Immature natural killer cell (primary cell): ENCODE measurements around the gene ZNF322. TPM values are rescaled to one million over a fixed set of nuclear protein-coding genes. Genes with fewer than 3 reads are reported as not detected.
"Not testable (repeated sequence)": the region's sequence is repeated elsewhere in the genome, so short reads cannot be mapped to it uniquely, and the experiment has no call there.

Experiments
- DNase-seq, 3 donors: peaks; one replicate each; pipeline ENCODE4 v3.0.0; 2022; ENCODE audit warnings: mixed read lengths in 1 of 3
- H3K27ac Mint-ChIP-seq, 6 donors: one replicate each; pipeline ENCODE4 v1.8.0; 2020; ENCODE audit warnings: mixed read lengths in 6 of 6, mild to moderate bottlenecking in 5 of 6, inconsistent platforms in 4 of 6, moderate library complexity in 3 of 6
- H3K27me3 Mint-ChIP-seq, 3 donors: one replicate each; pipeline ENCODE4 v1.8.0; 2020 to 2021; ENCODE audit warnings: low read depth in 3 of 3, mild to moderate bottlenecking in 3 of 3, mixed read lengths in 3 of 3, moderate library complexity in 3 of 3, inconsistent platforms in 1 of 3
- H3K36me3 Mint-ChIP-seq, 3 donors: one replicate each; pipeline ENCODE4 v1.8.0; 2020; ENCODE audit warnings: mixed read lengths in 3 of 3, inconsistent platforms in 2 of 3, mild to moderate bottlenecking in 2 of 3
- H3K4me1 Mint-ChIP-seq, 2 donors: one replicate each; pipeline ENCODE4 v1.8.0; 2020; ENCODE audit warnings: inconsistent platforms in 2 of 2, mild to moderate bottlenecking in 2 of 2, mixed read lengths in 2 of 2, moderate library complexity in 1 of 2
- H3K4me3 Mint-ChIP-seq, 5 donors: one replicate each; pipeline ENCODE4 v1.8.0; 2020; ENCODE audit warnings: mild to moderate bottlenecking in 5 of 5, mixed read lengths in 5 of 5, inconsistent platforms in 3 of 5, moderate library complexity in 3 of 5
- H3K9me3 Mint-ChIP-seq, 6 donors: one replicate each; pipeline ENCODE4 v1.8.0; 2020; ENCODE audit warnings: mild to moderate bottlenecking in 6 of 6, mixed read lengths in 6 of 6, inconsistent platforms in 4 of 6, moderate library complexity in 3 of 6
- polyA plus RNA-seq, 3 donors: library from polyadenylated mRNA; unstranded; fragments of 300-500 nt; fragmentation: Illumina TruSeq; gene quantifications; one replicate each; pipeline ENCODE4 v1.2.3, GENCODE V29; 2021

ZNF322 gene, protein sequence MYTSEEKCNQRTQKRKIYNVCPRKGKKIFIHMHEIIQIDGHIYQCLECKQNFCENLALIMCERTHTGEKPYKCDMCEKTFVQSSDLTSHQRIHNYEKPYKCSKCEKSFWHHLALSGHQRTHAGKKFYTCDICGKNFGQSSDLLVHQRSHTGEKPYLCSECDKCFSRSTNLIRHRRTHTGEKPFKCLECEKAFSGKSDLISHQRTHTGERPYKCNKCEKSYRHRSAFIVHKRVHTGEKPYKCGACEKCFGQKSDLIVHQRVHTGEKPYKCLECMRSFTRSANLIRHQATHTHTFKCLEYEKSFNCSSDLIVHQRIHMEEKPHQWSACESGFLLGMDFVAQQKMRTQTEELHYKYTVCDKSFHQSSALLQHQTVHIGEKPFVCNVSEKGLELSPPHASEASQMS
- polyA plus RNA-seq = 10 to 100 TPM in 2 of 3 donors, 1 to 10 TPM in 1; 6.8 to 17.7 (median 12.9) TPM

DNA sequence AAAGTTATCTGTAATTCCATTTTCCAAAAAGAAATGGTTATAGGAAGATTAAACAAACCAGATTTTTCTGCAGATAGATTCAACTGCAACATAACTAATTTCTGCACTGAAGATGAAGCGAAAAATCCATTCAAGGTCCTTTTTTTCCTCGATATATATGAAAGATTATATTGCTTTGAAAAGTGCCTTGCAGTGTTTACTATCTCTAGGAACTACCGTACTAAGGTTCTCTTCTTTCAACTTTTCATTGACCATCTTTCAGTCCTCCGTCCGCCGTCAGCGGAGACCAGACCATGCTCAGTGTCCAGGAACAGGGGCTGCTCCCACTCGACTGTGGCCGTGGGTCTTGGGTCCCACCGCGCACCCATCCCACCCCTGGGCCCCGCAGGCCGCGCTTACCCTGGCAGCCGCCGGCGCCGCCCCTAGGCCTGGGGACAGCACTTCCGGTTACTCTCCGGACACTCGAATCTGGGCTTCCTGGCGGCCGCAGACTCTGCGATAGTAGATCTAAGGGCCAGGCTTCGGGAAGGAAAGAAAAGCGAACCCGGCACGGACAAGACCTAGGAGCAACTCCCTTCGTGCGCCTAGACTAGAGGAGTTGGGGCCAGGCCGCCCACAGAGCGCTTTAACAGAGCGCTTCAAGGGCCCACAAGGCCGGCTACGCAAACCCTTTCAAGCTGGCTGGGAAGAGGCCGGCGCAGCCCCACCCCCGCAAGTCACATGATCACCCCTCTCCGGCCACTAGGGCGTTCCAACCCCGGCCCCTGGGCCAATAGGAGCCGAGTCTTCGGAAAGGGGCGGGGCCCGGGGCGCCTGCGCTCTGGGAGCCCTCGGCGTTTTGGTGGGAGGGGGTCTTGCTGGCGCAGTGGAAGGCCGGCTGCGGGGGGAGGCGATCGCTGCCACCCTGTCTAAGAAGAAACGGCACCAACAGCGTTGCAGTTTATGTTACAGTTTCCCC lies at the start of gene ZNF322:
ZNF322 (minus strand) TSS at position 705 of the 958 bp plus-strand sequence. CDS start 21,193 bp downstream, outside the sequence.
- Mint-ChIP-seq H3K27me3 (peaks cover 3 to 14% (median 8%) of the 10 kb centered on the region in 3 donors), H3K36me3 (peaks cover 4 to 14% (median 12%) of the 10 kb centered on the region in 3 donors), H3K27ac (peak within 1 kb of the TSS; percentile 33 to 85 (median 64)), H3K4me1 (peaks cover 37 to 55% of the 10 kb centered on the region in 2 donors), H3K4me3 (peak within 1 kb of the TSS; percentile 78 to 91 (median 82)), H3K9me3 (no peaks in the 10 kb centered on the region)
- DNase-seq = peak; percentile 88 to 90 (median 89)

DNA sequence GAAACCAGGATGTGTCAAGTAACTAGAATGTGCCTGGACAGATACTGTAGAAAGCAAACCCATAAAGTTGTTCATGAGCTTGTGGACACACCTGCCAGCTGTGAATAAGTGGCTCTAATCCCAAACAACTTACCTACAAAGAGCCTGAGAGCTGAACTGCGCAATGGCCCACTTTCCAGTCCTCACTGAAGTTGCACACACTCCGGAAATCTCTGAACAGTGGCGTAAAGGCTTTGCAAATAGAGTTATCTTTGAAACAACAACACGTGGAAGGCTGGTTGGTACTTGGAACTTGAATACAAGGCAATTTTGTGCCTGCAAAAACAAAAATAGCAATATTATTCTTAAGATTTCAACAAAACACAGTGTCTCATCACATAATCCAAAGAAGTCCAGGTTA lies 46.2 kb upstream of the ZNF322 start:
- H3K36me3 Mint-ChIP-seq, H3K4me1 Mint-ChIP-seq, H3K27me3 Mint-ChIP-seq, H3K4me3 Mint-ChIP-seq, H3K27ac Mint-ChIP-seq, DNase-seq, H3K9me3 Mint-ChIP-seq: not testable (repeated sequence)

DNA sequence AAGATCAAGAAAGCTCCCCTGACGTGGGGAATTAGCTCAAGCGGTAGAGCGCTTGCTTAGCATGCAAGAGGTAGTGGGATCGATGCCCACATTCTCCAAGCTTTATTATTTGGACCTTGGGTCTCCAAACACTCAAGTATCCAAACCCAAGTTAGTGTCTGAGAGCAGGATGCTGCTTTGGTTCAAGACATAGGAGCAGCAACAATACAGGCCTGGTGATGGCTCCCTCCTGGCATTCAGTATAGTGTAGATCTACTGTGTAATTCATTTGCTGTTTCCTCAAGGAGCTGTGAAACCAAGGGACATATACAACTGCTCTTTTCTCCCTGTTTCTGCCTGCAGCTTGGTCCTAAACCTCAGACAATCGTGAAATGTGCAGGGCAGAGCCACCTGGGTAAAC lies 45.8 kb upstream of the ZNF322 start:
- H3K36me3 Mint-ChIP-seq, H3K27ac Mint-ChIP-seq, H3K4me3 Mint-ChIP-seq, DNase-seq, H3K4me1 Mint-ChIP-seq, H3K9me3 Mint-ChIP-seq, H3K27me3 Mint-ChIP-seq: not testable (repeated sequence)

DNA sequence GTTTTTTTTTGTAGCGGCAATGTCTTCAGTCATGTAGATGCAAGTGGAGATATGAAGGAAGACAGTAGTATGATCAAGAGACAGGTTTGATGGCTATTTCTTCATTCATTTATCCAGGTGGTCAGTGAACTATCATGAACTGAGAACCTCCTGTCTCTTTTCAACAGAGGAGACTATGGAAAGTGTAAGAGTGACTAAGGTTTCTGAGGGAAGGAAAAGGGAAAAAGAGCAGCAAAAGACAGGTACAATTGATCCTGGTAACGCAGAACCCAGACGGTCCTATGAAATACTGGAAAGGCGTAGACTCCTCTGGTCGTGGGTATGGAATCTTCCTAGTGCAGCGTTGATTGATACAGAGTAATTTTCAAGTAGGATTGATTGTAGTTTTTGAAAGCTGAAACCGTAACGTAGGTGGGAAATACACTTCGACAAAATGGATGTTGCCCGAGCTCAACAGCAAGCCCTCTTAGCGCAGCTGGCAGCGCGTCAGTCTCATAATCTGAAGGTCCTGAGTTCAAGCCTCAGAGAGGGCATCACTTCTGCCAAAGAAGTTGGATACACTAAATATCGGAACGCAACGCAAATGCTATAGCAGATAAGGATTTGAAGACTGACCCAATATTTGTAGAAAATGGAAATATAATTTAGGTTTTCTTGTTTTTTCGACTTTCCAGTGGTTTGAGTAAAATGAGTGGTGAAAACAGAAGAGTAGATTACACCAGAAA lies 41.6 kb upstream of the ZNF322 start:
- not testable (repeated sequence) for H3K4me1 Mint-ChIP-seq, H3K27me3 Mint-ChIP-seq, DNase-seq, H3K4me3 Mint-ChIP-seq, H3K36me3 Mint-ChIP-seq, H3K27ac Mint-ChIP-seq, H3K9me3 Mint-ChIP-seq

DNA sequence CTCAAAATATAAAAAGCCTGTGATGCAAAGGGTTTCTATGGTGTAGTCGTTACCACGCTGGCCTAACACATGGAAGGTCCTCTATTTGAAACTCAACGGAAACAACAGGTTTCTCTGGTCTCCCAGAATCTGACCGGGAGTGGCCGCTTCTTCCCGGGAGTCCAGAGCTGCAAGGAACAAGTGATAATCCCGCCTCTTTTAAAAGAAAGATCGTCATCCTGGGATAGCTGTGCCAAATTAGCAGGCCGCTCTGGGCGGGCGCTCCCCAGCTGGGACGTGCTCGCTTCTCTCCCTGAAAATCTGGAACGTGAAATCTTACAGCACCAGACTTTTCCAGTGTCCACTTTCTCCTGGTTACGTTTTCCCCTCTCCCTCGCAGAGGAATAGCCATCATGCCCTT lies 38.0 kb upstream of the ZNF322 start:
- H3K4me3 Mint-ChIP-seq, H3K9me3 Mint-ChIP-seq, H3K36me3 Mint-ChIP-seq, H3K27me3 Mint-ChIP-seq, DNase-seq, H3K4me1 Mint-ChIP-seq, H3K27ac Mint-ChIP-seq: not testable (repeated sequence)

DNA sequence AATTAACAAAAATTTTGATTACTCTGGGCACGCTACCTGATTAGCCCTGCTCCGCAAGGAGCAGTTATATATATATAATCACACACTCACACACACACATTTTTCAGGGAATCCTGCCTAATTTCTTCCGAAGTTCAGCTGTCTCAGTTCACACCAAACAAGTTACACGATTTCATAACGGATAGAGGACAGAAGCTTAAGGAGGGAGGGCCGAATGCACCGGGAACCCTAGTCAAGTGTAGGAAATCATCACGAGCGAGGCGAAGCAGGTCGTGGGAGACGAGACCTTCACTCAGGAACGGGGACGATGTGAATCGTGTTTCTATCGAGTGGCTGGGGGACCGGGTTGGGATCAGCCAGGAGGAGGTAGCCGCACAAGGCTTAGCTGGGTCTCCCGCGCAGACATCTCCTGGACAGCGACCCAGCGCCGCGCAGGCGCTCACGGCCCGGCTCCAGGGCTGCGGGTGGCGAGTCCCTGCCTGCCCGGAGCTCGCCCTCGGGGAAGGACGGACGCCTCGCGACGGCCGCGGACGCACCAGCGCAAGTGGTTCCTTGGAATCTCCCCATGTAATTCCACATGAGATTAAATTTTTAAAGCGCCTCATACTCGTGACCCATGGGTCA lies 29.9 kb upstream of the ZNF322 start:
- H3K27me3 Mint-ChIP-seq, H3K4me3 Mint-ChIP-seq, DNase-seq, H3K27ac Mint-ChIP-seq, H3K36me3 Mint-ChIP-seq, H3K9me3 Mint-ChIP-seq, H3K4me1 Mint-ChIP-seq: not testable (repeated sequence)

DNA sequence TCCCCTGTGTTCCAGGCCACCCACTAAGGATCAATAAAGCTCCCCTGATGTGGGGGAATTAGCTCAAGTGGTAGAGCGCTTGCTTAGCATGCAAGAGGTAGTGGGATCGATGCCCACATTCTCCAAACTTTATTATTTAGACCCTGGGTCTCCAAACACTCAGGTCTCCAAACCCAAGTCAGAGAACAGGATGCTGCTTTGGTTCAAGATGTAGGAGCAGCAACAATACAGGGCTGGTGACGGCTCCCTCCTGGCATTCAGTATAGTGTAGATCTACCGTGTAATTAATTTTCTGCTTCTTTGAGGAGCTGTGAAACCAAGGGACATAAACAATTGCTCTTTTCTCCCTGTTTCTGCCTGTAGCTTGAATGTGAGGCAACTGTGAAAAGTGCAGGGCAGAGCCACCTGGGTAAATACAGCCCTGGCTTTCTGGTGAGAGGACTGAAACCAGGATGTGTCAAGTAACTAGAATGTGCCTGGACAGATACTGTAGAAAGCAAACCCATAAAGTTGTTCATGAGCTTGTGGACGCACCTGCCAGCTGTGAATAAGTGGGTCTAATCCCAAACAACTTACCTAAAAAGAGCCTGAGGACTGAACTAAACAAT lies 23.0 kb upstream of the ZNF322 start:
- not testable (repeated sequence) for H3K4me3 Mint-ChIP-seq, H3K4me1 Mint-ChIP-seq, H3K9me3 Mint-ChIP-seq, H3K27me3 Mint-ChIP-seq, H3K27ac Mint-ChIP-seq, DNase-seq, H3K36me3 Mint-ChIP-seq

DNA sequence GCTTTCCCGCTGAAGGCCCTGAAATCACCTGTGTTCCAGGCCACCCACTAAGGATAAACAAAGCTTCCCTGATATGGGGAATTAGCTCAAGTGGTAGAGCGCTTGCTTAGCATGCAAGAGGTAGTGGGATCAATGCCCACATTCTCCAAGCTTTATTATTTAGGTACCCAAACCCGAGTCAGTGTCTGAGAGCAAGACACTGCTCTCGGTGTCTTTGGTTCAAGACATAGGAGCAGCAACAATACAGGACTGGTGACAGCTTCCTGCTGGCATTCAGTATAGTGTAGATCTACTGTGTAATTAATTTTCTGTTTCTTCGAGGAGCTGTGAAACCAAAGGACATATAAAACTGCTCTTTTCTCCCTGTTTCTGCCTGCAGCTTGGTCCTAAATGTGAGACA lies 13.7 kb upstream of the ZNF322 start:
- not testable (repeated sequence) for H3K4me3 Mint-ChIP-seq, H3K27me3 Mint-ChIP-seq, H3K9me3 Mint-ChIP-seq, H3K36me3 Mint-ChIP-seq, H3K4me1 Mint-ChIP-seq, DNase-seq, H3K27ac Mint-ChIP-seq

DNA sequence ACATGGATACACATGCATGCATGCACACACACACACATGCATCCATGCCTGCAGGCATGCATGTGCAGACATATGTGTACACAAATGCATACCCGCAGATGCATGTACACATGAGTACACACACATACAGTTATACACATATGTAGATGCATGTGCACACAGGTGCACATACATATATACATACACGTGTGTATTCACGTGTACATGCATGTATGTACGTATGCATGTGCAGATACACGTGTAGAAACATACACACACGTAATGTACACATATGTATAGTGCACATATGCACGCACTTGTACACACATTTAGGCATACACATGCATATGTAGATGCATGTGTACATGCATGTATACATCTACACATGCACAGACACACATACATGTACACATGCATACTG lies 11.0 kb upstream of the ZNF322 start:
- H3K9me3 Mint-ChIP-seq, H3K27me3 Mint-ChIP-seq, H3K4me3 Mint-ChIP-seq, H3K36me3 Mint-ChIP-seq, H3K27ac Mint-ChIP-seq, H3K4me1 Mint-ChIP-seq, DNase-seq: not testable (repeated sequence)

DNA sequence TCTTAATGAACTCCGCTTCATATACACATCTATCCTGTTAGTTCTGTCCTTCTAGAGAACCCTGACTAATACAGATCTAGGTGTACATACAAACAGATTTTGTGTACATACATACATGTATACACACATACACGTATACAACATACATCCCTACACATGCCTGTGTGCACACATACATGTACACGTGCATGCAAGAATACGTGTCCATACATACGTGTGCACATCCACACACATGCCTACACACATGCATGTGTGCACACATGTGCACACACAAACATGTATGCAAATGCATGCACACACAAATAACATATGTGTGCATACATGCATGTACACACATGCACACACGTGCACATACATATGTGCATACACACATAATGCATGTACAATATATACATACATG lies 10.5 kb upstream of the ZNF322 start:
- H3K4me3 Mint-ChIP-seq, H3K4me1 Mint-ChIP-seq, H3K27me3 Mint-ChIP-seq, DNase-seq, H3K36me3 Mint-ChIP-seq, H3K9me3 Mint-ChIP-seq, H3K27ac Mint-ChIP-seq: not testable (repeated sequence)

DNA sequence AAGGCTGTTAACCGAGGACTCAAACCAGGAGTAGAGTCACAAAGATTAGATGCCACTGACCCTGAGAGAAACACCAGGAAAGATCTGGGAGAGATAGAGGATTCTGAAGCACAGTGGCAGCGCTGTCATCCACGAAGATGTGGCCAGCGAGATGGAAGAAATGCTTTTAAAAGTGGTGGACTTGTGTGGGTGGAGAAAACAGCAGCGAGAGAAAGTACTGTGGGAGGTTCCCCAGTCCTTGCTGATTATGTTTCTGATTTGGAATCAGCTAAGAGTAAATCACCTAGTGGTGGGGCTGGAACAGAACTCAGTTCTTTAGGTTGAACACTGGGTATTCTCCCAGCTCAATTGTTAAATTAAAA lies 435 bp upstream of the ZNF322 start:
- no peak for DNase-seq
- Mint-ChIP-seq H3K27me3 (peaks cover 3 to 15% (median 8%) of the 10 kb centered on the region in 3 donors), H3K36me3 (peaks cover 4 to 12% (median 10%) of the 10 kb centered on the region in 3 donors), H3K4me1 (peaks cover 33 to 49% of the 10 kb centered on the region in 2 donors), H3K9me3 (no peaks in the 10 kb centered on the region), H3K27ac (peak overlapping the region; percentile 33 to 85 (median 64)), H3K4me3 (peak overlapping the region; percentile 78 to 91 (median 82))

DNA sequence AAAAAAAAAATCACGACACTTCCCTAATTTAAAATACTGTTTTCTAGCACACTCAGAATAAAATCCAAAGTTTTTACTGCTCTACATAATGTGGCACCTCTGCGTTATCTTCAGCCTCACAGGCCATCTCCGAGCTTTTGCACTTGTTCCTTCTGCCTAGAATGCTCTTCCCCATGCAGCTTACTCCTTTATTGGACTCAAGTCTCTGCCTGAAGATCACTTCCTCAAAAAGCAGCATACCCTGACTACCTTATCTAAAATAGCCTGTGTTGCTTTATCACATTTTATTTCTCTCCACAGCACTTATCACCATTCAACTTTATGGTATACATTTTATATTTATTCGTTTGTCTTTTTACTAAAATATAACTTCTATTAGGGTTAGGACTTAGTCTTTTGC lies 2.3 kb downstream of the ZNF322 start:
- peaks cover 19 to 26% (median 19%) of the 10 kb centered on the region in 3 donors for H3K36me3 Mint-ChIP-seq
- H3K27ac Mint-ChIP-seq = peak overlapping the region in 2 of 6 donors; percentile 23 to 64
- peak overlapping the region in 2 of 5 donors; percentile 8 to 64 for H3K4me3 Mint-ChIP-seq

DNA sequence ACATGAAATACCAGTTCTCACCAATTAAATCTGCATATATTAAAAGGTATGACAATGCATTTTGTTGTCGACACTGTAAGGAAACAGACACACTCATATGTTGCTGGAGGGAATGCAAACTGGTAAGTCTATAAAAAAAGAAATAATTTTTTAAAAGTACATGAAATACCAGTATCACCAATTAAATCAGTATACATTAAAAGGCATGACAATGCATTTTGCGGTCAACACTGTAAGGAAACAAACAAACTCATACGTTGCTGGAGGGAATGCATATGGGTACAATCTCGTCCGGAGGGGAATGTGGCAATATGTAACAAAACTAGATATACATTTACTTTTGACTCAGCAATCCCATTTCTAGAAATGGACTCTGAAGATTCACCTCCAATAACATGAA lies 6.5 kb downstream of the ZNF322 start:
- Mint-ChIP-seq H3K4me1 (peaks cover 36 to 70% of the 10 kb centered on the region in 2 donors), H3K27ac (no peak overlapping the region), H3K9me3 (peaks cover 0 to 5% (median 0%) of the 10 kb centered on the region in 6 donors), H3K36me3 (peaks cover 37 to 46% (median 43%) of the 10 kb centered on the region in 3 donors), H3K4me3 (no peak overlapping the region), H3K27me3 (no peaks in the 10 kb centered on the region)
- DNase-seq = no peak

More for the DNA sequence above, 2.3 kb downstream of the ZNF322 start:
- peaks cover 39 to 58% of the 10 kb centered on the region in 2 donors for H3K4me1 Mint-ChIP-seq
- DNase-seq = no peak
- H3K9me3 Mint-ChIP-seq = no peaks in the 10 kb centered on the region
- peaks cover 0 to 6% (median 4%) of the 10 kb centered on the region in 3 donors for H3K27me3 Mint-ChIP-seq
